ENCODE data around the gene ENOX1. TPM values are rescaled to one million over a fixed set of nuclear protein-coding genes. Genes with fewer than 3 reads are reported as not detected.

ENOX1 gene
- total RNA-seq, 1 donor from 2014 or later: 0.60 TPM

DNA sequence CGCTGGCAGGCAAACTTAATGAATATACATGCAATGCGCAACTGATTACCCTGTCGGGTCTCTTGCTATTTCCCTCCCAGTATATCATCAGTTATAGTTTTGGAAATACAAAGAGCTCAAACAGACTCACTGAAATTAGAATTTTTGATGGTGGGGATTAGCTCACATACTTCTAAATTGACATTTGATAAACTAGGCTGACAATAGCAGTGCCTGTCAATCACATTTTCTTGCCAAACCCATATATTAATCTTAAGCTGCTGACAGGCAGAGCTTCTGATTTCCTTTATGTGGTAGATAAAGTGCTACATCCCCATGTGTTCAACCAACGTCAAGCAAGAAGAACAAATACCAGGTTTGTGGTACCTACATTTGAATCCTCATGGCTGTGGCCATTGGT is 521.7 kb downstream of the ENOX1 start:
- intact Hi-C loops (cut with micrococcal nuclease): no loop called here

DNA sequence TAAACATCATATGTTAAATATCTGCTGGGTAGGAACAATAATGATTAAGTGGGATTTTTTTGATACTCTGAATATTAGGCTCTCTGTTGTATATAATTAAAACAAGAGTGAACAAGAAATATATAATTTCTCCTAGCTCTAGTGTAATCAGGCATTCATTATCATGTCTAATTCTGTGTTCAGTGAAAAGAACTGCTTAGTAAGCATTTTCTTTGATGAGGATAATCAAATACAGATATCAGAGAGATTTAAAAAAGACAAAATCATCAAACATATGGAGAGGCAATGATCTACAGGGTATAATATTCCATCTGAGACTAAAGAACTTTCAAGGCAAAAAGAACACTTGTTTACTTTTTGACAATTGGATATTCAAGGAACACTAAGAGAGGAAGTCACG is 522.3 kb downstream of the ENOX1 start:
- Histone ChIP-seq H3K27me3 (ENCODE audit: low read depth) (no peaks in the 10 kb centered on the region), H3K4me3 (no peak overlapping the region), H3K9me3 (replicated peaks) (no peaks in the 10 kb centered on the region), H3K36me3 (no peaks in the 10 kb centered on the region), H3K27ac (replicated peaks) (no peak overlapping the region), H3K4me1 (peaks cover 8% of the 10 kb centered on the region)
- no peak for DNase-seq
- intact Hi-C loops (cut with micrococcal nuclease): no loop called here
- TF ChIP-seq, protein P1, sequence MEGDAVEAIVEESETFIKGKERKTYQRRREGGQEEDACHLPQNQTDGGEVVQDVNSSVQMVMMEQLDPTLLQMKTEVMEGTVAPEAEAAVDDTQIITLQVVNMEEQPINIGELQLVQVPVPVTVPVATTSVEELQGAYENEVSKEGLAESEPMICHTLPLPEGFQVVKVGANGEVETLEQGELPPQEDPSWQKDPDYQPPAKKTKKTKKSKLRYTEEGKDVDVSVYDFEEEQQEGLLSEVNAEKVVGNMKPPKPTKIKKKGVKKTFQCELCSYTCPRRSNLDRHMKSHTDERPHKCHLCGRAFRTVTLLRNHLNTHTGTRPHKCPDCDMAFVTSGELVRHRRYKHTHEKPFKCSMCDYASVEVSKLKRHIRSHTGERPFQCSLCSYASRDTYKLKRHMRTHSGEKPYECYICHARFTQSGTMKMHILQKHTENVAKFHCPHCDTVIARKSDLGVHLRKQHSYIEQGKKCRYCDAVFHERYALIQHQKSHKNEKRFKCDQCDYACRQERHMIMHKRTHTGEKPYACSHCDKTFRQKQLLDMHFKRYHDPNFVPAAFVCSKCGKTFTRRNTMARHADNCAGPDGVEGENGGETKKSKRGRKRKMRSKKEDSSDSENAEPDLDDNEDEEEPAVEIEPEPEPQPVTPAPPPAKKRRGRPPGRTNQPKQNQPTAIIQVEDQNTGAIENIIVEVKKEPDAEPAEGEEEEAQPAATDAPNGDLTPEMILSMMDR (IDR thresholded peaks at IDR 0.05; ENCODE audit: borderline replicate concordance): no peak

More for the DNA sequence above, 521.7 kb downstream of the ENOX1 start:
- Histone ChIP-seq H3K27me3 (ENCODE audit: low read depth) (no peaks in the 10 kb centered on the region), H3K4me3 (no peak overlapping the region), H3K4me1 (peaks cover 14% of the 10 kb centered on the region), H3K27ac (replicated peaks) (no peak overlapping the region), H3K36me3 (no peaks in the 10 kb centered on the region), H3K9me3 (replicated peaks) (no peaks in the 10 kb centered on the region)
- TF ChIP-seq, protein P1 (IDR thresholded peaks at IDR 0.05; ENCODE audit: borderline replicate concordance): no peak
- no peak for DNase-seq

DNA sequence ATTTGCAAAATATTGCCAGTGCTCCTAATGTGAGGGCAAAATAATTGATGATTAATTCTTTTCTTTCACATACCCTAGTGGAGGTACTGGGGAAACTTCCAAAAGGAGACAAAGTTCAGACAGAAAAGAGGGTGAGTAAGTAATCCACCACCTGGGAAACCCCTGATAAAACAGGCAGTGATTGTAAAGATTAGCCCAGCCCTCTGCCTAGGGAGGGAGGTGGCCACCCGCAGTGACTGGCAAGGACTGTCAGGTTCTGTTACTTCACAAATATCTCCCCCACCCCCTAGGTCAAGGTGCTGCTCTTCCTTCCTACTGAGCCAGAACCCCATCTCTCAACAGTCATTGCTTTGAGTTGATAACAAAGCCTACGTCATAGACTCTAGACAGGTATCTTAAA is 523.7 kb downstream of the ENOX1 start:
- TF ChIP-seq, protein P1 (IDR thresholded peaks at IDR 0.05; ENCODE audit: borderline replicate concordance): no peak
- no peak overlapping the region for H3K4me3 ChIP-seq
- no peak overlapping the region for H3K27ac ChIP-seq (replicated peaks)
- H3K4me1 ChIP-seq: no peaks in the 10 kb centered on the region
- no peaks in the 10 kb centered on the region for H3K27me3 ChIP-seq (ENCODE audit: low read depth)
- DNase-seq: no peak
- no peaks in the 10 kb centered on the region for H3K36me3 ChIP-seq
- H3K9me3 ChIP-seq (replicated peaks): no peaks in the 10 kb centered on the region
- intact Hi-C loops (cut with micrococcal nuclease): no loop called here

DNA sequence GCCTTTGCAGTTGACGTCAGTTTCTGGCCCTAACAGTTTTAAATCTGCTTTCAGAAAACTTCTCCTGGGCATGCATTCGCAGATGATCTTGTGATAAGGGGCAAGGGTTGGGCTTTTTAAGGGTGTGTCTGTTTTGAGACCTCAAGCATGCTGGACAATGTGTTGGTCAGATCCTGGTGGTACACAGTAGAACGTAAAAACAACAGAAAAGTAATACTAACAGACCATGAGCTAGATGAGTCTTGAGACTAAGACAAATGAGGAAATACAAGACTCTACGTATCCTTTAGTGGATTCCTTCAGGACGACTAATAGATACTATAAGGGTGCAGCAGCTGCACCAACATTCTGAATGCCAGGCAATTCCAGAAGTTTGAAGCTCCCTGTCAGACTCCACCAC is 525.8 kb downstream of the ENOX1 start:
- no peak for DNase-seq
- Histone ChIP-seq H3K27ac (replicated peaks) (no peak overlapping the region), H3K27me3 (ENCODE audit: low read depth) (no peaks in the 10 kb centered on the region), H3K4me3 (no peak overlapping the region), H3K36me3 (no peaks in the 10 kb centered on the region), H3K4me1 (no peaks in the 10 kb centered on the region), H3K9me3 (replicated peaks) (no peaks in the 10 kb centered on the region)
- intact Hi-C loops (cut with micrococcal nuclease): no loop called here
- TF ChIP-seq, protein P1 (IDR thresholded peaks at IDR 0.05; ENCODE audit: borderline replicate concordance): no peak

DNA sequence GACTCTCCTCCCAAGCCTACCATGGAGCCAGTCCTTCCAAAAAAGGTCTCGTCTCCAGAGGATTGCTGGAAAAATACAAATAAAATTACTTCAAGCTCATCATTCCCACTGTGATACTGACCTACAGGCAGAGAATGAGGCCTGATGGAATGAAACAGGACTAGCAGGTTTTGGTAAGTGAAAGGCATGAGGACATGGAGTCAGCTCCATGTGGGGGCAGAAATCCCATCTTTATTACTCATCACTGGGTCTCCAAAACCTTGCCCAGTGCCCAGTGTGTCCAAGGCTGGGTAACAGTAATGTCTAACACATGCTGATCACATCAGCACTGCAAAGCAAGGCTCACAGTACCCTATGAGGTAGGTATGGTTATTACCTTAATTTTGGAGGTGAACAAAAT is 528.0 kb downstream of the ENOX1 start:
- no peak overlapping the region for H3K4me3 ChIP-seq
- intact Hi-C loops (cut with micrococcal nuclease): no loop called here
- H3K36me3 ChIP-seq: no peaks in the 10 kb centered on the region
- H3K4me1 ChIP-seq: no peaks in the 10 kb centered on the region
- H3K27me3 ChIP-seq (ENCODE audit: low read depth): no peaks in the 10 kb centered on the region
- no peak for DNase-seq
- H3K9me3 ChIP-seq (replicated peaks): no peaks in the 10 kb centered on the region
- H3K27ac ChIP-seq (replicated peaks): no peak overlapping the region
- TF ChIP-seq, protein P1 (IDR thresholded peaks at IDR 0.05; ENCODE audit: borderline replicate concordance): no peak

DNA sequence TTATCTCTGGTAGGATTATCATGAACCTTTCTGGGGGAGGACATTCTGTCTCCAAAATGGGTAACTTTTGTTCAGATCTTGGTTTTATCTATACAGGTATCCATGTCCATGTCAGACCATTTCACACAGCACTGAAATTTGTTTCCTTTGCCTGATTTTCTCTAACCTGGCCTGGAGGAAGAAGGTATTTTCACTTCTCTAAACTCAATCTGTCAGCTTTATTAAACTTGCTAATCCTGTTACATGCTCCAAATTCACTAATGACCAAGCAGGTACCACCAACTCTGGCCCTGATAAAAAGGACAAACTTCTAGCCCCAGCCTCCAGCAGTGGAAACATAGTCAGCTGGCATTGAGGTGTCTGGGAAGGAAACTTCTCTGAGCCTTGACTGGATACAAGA is 529.0 kb downstream of the ENOX1 start:
- Histone ChIP-seq H3K4me1 (no peaks in the 10 kb centered on the region), H3K9me3 (replicated peaks) (no peaks in the 10 kb centered on the region), H3K4me3 (no peak overlapping the region), H3K36me3 (no peaks in the 10 kb centered on the region), H3K27me3 (ENCODE audit: low read depth) (no peaks in the 10 kb centered on the region), H3K27ac (replicated peaks) (no peak overlapping the region)
- no peak for DNase-seq
- TF ChIP-seq, protein P1 (IDR thresholded peaks at IDR 0.05; ENCODE audit: borderline replicate concordance): no peak
- intact Hi-C loops (cut with micrococcal nuclease): no loop called here
